ENCODE data around the gene KXD1.
"Not testable (repeated sequence)": the region's sequence is repeated elsewhere in the genome, so short reads cannot be mapped to it uniquely, and the experiment has no call there.

Gene KXD1

DNA sequence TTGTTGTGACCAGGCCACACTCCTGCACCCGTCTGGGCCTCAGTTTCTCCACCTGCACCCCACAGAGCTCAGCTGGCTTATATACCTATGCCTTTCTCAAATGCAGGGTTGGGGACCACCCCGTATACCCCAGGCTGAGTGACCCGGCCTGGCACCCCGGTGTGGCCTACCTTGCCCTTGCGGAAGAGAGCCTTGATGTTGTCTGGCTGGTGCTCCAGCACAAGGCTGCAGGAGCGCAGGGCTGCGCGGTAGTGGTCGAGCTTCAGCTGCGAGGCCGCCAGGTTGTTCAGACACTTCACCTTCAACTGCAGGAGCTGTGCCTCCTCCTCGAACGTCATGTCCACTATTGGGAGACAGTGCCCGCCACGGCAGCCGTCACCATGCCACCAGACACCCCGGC lies 20.2 kb upstream of the KXD1 start:
- no peak for DNase-seq

DNA sequence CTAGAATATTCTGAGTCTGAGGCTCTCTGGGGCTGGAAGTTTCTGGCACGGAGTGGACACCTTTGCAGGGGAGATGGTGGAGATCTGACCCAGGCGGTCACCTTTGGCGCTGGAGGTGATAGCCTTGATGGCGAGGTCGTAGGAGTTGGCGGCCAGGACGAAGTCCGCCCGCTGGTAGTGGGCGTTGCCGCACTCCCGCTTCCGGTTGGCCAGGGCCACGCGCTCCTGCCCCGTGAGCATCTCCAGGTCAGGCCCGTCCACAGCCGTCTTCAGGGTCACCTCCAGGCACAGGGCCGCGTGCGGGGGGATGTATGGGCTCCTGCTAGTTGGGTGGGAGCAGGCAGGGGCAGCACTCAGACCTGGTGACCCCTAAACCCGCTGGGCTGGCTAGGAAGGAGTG lies 19.6 kb upstream of the KXD1 start:
- DNase-seq: no peak

DNA sequence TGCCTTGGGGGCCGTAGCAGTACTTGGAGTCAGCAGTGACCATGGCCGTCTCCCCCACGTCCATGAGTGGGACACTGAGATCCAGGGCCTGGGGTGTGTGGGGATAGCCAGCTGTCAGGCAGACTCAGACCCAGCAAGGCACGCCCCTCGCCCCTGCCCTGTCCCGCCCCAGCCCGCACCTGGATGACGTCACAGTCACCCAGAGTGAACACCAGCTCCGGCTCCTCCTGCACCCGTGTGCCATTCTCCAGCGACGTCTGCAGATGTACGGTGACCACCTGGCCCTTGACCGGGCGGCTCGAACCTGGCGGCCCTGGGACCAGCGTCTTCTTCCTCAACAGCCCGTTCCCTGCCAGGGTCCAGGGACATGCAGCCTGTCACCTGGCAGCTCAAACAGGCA lies 18.3 kb upstream of the KXD1 start:
- no peak for DNase-seq

DNA sequence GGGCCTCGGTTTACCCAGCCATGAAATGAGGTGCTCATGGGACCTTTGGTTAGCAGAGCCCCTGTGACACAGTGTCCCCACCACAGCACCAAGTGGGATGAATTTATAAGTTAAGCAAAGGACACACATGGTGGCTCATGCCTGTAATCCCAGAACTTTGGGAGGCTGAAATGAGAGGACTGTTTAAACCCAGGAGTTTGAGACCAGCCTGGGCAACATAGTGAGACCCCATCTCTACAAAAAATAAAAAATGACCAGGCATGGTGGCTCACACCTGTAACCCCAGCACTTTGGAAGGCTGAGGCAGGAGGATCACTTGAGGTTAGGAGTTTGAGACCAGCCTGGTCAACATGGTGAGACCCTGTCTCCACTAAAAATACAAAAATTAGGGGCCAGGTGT lies 17.5 kb upstream of the KXD1 start:
- not testable (repeated sequence) for DNase-seq

DNA sequence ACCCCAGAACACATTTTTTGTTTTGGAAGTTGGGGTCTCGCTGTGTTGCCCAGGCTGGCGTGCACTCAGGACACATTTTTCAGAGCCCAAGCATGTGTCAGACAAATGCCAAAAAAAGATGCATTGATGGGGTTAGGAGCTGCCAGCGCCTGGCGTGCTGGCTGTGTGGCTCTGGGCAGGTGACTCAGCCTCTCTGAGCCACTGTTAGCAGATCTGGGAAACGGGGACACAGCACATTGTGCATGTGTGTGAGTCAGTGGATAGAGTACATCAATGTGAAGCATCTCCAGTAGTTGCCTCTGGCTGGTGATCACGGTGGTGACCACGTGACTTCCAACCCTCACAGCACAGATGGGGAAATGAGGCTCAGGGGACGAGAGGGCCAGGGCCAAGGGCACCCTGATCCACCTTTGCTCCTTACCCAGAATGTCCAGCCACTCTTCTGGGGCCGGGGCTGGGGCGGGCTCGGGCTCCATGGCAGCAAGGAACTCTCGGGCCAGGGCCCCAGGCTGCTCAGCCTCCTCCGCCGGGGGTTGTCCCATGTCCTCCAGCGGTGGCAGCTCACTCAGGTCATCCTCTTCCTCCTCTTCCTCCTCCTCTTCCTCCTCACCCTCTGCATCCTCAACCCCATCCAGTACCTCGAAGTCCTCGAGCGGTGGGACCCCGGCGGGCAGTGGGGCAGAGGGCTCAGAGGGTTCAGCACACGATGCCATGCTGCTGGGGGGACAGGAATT lies 16.2 kb upstream of the KXD1 start:
- no peak for DNase-seq

DNA sequence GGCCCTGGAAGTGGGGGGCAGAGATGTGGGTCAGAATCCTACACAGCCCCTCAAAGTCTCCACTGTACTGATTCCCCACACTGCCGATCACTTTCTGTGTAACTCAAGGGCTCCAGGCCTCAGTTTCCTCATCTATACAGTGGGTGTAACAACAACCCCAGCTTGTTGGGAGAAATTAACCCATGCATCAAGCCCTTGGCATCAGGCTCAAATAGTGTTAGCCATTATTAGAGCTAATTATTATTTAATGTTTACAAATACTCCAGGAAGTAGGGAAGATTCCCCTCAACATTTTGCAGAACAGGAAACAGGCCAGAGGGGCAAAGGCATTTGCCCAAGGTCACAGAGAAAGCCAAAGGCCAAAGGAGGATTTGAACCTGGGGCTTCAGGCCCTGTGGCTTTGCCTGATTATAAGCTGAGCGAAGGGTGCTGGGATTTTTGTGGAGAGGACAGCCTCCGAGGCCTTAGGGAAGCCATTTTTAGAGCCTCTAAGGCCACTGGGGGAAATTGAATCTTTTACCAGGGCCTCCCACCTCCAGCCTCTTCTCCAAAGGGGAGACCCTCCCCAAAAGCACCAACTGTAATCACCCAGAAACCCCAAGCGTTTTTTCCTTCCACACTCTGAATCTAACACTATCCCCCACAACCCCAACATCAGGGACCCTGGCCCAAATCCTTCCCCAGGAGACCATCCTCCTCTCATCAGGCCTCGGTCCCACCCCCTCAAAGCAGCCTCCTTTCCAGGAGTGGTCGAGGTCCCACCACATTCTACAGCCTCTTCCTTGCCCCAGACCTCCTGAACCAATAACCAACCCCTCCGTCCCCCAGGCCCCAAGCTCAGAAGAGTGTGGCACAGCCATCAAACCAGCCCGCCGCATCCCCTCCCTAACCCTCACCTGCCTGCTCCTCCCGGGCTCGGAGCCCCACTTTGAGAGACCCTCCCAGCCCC lies 15.4 kb upstream of the KXD1 start:
- DNase-seq: peak; percentile 21

DNA sequence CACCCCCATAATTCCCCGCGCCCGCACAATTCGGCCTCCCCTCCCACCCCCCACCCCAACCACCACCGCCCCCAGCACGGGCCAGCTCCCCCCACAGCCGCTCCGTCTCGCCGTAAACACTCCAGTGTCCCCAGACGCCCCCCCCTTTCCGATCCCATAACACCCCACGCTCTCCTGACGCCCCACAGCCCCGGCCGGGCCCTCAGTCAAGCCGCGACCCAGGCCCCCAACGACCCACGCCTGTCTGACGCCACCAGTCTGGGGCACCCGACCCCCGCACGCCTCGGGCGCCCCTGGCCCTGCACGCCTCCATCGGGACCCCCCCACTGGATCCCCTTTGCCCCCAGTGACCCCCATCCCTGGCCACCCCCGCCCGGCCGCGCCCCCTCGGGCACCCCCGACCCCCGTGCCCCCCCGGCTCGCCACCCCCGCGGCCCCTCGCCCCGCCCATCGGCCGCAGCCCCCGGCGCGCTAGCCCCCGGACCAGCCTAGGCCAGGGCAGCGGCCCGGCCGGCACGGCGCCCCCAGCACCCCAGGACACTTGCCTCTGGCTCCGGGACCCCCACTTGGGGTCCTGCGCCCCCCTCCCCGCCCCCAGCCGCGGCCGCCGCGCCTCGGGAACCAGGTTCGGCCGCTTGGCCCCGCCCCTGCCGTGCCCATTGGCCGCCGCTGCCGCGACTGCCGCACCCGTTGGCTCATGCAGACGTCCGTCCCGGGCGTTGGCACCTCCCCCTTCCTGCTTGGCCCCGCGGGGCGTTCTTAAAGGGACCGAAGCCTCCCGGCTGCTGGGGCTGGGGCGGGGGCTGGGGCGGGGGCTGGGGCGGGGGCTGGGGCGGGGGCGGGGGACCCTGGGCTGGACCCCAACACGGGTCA lies 14.5 kb upstream of the KXD1 start, which contains the start of gene FKBP8:
FKBP8 (minus strand) TSS at position 633 of the 873 bp plus-strand sequence. CDS start 1,603 bp downstream, outside the sequence.
- peak; percentile 95 for DNase-seq

DNA sequence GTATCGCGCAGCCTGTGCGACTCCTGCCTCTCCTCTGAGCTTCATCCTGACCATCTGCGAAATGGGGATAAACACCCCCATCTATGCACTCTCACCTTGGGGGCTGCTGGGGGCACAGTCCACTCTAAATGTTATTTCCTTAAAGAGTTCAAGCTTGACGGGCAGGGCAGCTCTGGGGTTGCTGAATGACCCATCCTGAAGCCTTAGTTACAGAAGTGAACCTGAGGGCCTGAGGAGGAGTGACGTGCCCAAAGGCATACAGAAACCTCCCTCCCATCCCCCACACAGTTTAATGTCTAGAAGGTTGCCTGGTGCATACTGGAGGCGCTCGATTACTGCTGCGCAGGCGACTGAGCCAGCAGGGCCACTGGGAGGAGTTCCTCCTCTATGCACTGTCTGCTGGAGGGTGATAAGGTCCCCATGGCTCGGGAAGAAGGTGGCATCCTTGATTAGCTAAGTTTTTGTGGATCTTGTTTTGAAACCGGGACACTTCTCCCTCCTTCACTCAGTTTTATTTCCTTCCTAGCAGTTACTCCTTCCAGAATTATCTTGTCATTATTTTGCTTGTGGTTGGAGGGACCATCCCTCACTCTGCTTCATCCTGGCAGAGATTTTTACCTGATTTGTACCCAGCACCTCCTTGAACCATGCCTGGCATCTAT lies 13.7 kb upstream of the KXD1 start:
- peak; percentile 99 for DNase-seq

DNA sequence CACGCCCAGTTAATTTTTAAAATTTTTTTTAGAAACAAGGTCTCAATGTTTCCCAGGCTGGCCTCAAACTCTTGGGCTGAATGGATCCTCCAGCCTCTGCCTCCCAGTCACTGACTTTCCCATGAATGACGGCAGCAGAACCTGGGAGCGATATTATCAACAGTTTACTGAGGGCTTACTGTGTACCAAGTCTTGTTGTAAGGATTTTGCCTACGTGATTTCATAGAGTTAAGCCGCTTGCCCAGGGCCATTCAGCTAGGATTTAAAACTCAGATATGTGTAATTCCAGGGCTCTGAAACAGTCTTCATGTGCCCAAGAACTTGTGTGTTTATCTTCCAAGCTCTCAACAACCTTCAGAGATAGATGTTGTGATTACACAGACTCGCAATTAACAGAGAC lies 6.0 kb upstream of the KXD1 start:
- no peak for DNase-seq

DNA sequence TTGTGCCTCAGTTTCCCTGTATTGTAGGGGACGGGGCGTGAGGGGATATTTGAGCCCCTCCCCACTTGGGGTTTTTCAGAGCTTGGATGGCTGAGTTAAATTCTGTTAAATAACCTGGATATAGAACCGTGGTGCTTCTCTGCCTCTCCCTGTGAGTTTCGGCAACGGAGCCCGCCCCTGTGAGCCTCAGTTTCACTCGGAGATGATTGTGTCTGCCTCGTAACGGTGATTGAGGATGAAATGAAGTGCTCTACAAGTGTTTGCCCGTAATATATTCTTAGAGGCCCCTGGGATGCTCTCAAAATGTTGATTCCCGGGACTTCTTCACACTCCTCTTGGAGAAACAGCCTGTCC lies 509 bp downstream of the KXD1 start:
- DNase-seq: peak; percentile 37

DNA sequence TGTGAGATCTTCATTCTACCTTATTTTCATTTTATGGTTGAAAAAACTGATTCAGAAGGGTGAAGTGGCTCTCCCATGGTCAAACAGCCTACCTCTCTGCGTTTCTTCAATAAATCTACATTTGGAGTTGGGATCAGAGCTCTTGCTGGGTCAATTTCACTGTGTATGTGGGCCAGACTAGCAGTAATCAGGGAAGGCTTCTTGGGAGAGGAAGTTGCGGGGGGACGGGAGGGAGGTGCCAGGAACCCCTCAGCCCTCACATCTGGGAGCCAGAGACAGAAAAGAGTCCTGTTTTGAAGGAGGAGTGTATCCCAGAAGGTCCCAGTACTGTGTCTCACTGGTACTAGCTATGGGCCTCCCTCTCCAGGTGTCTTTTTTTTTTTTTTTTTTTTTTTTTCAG lies 934 bp downstream of the KXD1 start:
- DNase-seq: no peak

DNA sequence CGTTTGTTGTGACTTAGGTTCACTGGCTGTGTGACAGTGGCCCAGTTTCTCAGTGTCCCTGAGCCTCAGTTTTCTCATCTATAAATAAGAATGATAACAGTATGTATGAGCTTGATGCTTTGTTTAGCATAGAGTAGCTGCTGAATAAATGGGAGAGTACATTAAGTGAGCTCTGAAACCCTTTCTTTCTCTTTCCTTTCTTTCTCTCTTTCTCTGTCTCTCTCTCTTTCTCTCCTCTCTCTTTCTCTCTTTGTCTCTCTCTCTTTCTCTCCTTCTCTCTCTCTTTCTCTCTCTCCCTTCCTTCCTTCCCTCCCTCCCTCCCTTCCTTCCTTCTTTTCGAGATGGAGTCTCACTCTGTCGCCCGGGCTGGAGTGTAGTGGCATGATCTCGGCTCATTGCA lies 2.0 kb downstream of the KXD1 start:
- DNase-seq: no peak

DNA sequence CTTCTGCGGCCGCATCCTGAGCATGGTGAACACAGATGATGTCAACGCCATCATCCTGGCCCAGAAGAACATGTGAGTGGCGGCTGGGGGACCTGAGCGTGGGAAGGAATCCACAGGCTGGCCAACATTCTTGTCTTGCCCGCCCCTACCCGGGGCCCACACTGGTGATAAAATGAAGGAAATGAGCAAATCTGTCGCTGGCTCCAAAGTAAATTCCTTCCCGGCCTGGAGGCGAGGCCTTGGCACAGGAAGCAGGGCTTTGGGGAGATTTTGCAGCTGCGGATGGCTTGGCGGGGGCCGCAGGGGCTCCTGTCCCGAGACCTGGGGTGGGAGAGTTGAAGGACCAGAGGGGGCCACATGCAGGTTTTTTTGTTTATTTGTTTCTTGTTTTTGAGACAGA lies 4.4 kb downstream of the KXD1 start:
- DNase-seq: no peak

DNA sequence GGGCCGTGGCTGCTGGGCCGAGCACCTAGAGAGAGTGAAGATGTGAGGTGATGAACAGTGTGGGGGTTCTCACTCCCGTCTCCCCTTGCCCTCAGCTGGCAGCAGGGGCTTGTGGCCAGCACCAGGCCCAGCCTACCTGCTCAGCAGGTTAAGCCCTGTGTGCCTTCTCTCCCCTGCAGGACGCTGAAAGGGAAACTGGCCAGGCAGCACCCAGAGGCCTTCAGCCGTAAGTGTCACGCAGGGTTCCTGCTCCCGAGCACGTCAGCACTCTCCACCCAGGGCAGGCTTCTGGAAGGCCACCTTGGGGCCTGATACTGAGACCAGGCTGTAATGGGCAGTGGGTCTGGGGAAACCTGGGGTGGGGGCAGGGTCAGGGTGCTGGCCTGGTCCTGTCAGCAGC lies 9.3 kb downstream of the KXD1 start:
- no peak for DNase-seq

DNA sequence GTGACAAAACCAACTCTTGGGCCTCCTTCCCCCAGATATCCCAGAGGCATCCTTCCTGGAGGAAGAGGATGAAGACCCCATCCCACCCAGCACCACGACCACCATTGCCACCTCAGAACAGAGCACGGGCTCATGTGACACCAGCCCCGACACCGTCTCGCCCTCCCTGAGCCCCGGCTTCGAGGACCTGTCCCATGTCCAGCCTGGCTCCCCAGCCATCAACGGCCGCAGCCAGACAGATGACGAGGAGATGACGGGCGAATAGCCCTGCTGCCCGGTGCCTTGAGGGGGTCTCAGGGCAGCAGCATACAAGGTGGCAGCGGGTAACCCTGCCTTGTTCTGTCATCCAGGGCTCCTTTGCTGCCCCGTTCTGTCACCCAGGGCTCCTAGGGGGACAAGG lies 10.7 kb downstream of the KXD1 start:
- no peak for DNase-seq

DNA sequence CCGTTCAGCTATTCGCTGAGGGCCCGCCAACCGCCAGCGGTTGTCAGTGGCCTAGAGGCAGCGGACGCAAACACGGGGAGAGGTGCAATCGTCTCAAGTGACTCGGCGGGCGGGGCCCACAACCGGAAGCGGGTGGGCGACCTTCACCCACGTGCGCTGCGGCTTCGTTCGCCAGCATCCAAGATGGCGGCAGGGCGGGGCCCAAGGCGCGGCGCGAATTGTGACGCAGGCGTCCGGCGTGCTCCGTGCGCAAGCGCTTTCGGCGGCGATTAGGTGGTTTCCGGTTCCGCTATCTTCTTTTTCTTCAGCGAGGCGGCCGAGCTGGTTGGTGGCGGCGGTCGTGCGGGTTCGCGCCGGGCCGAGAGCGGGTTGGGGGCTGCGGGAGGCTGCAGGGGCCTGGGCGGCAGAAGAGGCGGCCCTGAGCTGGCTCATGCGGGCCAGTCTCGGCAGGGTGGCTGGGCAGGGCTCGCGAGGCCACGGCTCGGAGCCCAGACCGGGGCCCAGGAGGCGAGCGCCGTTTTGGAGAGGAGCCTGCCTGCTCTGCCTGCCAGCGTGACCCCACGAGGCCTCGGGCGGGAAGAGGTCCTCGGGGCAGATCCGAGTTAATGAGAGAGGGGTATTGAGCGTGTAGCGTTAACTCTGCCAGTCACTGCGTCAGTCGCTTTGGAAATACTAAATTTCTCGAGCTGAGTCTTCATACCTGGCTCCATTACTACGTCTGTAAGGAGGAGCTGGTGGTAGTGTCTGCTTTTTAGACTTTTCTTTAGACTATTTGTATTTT lies 14.1 kb downstream of the KXD1 start, which contains the start of gene UBA52:
UBA52 (plus strand) TSS at position 294 of the 781 bp plus-strand sequence. CDS start 1,444 bp downstream, outside the sequence.
- DNase-seq: peak; percentile 99

DNA sequence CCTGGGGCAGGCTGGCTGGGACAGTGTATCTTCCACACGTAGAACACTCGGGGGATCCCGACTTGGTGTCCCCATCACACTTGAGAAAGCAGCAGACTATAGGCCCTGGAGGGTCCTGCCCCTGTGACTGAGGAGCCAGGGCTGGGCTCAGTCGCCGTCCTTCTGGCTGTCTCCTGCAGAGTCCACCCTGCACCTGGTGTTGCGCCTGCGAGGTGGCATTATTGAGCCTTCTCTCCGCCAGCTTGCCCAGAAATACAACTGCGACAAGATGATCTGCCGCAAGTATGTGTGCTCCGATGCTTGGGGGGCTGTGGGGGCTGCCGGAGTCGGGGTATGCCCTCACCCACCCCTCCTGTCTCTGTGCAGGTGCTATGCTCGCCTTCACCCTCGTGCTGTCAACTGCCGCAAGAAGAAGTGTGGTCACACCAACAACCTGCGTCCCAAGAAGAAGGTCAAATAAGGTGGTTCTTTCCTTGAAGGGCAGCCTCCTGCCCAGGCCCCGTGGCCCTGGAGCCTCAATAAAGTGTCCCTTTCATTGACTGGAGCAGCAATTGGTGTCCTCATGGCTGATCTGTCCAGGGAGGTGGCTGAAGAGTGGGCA lies 17.1 kb downstream of the KXD1 start:
- DNase-seq: no peak

DNA sequence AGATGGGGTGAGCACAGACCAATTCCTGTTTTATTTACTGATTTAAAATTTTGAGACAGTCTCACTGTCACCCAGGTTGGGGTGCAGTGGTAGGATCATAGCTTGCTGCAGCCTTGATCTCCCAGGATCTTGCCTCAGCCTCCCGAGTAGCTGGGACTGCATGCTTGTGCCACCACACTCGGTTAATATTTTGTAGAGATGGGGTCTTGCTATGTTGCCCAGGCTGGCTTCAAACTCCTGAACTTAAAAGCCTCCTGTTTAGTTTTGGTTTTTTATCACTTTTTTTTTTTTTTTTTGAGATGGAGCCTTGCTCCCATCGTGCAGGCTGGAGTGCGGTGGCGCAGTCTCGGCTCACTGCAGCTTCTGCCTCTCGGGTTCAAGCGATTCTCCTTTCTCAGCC lies 18.7 kb downstream of the KXD1 start:
- no peak for DNase-seq

DNA sequence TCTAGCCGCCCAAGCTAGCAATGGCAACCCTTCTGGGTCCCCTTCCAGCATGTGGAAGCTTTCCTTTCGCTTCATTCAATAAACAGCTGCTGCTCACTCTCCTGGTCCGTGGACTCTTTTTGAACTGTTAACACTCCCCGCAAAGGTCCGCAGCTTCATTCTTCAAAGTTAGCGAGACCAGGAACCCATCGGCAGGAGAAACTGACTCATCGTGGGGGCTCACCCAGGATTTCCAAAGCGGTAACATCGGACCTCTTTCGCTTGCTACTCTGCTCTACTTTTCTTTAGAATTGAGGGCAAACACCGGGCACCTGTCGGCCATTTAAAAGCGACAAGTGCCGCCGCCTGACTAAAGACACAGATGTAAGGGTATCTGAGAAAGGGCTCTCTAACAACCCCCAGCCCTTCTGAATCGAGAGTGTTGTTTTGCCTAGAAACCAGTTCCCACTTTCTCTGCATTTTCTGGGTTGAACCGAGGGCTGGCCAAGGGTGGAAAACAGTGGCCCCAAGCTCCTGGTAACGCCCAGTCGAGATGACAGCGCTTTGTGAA lies 19.8 kb downstream of the KXD1 start:
- no peak for DNase-seq

DNA sequence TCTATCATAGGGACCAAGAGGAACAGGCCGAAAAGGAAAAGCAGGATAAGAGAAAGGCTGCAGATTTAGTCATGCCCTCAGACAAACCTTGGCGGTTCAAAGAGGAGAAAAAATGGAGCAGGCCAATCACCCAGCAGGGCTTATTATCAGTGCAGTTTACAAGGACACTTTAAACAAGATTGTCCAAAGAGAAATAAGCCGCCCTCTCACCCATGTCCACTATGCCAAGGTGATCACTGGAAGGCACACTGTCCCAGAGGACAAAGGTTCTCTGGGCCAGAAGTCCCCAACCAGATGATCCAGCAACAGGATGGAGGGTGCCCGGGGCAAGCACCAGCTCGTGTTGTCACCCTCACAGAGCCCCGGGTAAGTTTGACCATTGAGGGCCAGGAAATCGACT lies 22.6 kb downstream of the KXD1 start:
- no peak for DNase-seq

DNA sequence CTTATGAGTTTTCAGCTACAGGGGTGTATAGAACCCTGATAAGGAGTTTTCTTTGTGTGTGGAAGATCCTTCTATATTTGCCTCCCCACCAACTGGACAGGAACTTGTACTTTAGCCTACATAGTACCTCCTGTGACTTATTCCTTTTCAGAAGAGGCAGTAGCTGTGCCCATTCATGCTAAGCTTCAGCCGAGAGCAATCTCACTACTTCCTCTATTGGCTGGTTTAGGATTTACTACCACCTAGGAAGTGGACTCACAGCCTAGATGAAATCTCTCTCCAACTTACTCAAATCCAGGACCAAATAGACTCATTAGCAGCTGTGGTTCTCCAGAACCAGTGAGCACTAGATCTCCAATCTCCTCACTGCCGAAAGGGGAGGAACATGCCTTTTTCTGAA lies 28.6 kb downstream of the KXD1 start:
- DNase-seq: peak; percentile 76
